PC-9 (cell line): ENCODE measurements around the gene STAMBPL1.

ENCODE experiments used
- CTCF ChIP-seq: fragments of 200-600 bp; sonication (generic); conservative IDR thresholded peaks from 2 replicates; pipeline ENCODE4 v1.6.1; 2017; ENCODE audit warnings: mixed run types, antibody characterized with exemption, mild to moderate bottlenecking, moderate library complexity
- EZH2 ChIP-seq: fragments of 200-600 bp; sonication (generic); IDR thresholded peaks from 2 replicates; pipeline ENCODE4 v1.8.0; 2017; ENCODE audit warnings: antibody characterized with exemption, low read depth

- TF ChIP-seq CTCF (no peak), EZH2 (no peak)
These were observed 33.7 kb downstream of the STAMBPL1 start for GRCh38 chr10:88913788-88914187.
